GM12891 (cell line): ENCODE data around the gene HOXA11.

Source experiments
- PAX5 ChIP-seq: IDR thresholded peaks from 2 replicates; pipeline ENCODE4 v1.6.1; 2011; ENCODE audit warnings: low read length, moderate library complexity, mild to moderate bottlenecking; ENCODE audit not compliant: insufficient read depth, severe bottlenecking
- POLR2A ChIP-seq: IDR thresholded peaks from 2 replicates; pipeline ENCODE4 v1.6.1; 2011; ENCODE audit warnings: low read depth, low read length, control low read depth
- POLR2AphosphoS5 ChIP-seq: IDR thresholded peaks from 2 replicates; pipeline ENCODE4 v1.6.1; 2011; ENCODE audit warnings: low read depth, low read length, control low read depth
- POU2F2 ChIP-seq: IDR thresholded peaks from 2 replicates; pipeline ENCODE4 v1.6.1; 2011; ENCODE audit warnings: low read depth, mild to moderate bottlenecking, control low read depth, low read length, moderate library complexity
- SPI1 ChIP-seq: IDR thresholded peaks from 2 replicates; pipeline ENCODE4 v1.6.1; 2011; ENCODE audit warnings: low read depth, low read length, control low read depth
- TAF1 ChIP-seq: IDR thresholded peaks from 2 replicates; pipeline ENCODE4 v1.6.1; 2011; ENCODE audit warnings: low read depth, low read length, control low read depth

GRCh38 chr7:27172823-27173510, 12.1 kb downstream of the HOXA11 start:
- TF ChIP-seq POLR2A (no peak), PAX5 (no peak), TAF1 (no peak), POLR2AphosphoS5 (no peak), SPI1 (no peak), POU2F2 (no peak)
